A673 (cell line): ENCODE results near the gene GPC6. TPM values are rescaled to one million over a fixed set of nuclear protein-coding genes. Genes with fewer than 3 reads are reported as not detected.

Experiments used
- BruUV-seq: library from RNA; stranded (reverse); fragments of 400-500 nt; replicated peaks from 2 replicates; lab custom pipeline; 2021; lab: Mats Ljungman, UMichigan
- CTCF ChIA-PET: fragments of 300-600 bp; sonication (Branson Sonifier 250); formaldehyde crosslinking; loops from one replicate; lab custom pipeline; 2022; ENCODE audit warnings: antibody characterized with exemption; lab: Charles Lee
- POLR2A ChIA-PET: fragments of 300-600 bp; sonication (Branson Sonifier 250); formaldehyde crosslinking; loops from one replicate; lab custom pipeline; 2022; ENCODE audit warnings: antibody characterized with exemption; ENCODE audit not compliant: low non-redundant PET; lab: Charles Lee
- DNase-seq: peaks from one replicate; pipeline ENCODE4 v3.0.0-alpha.2; 2015; ENCODE audit warnings: low spot score
- H3K27ac ChIP-seq: fragments of 200-600 bp; sonication (generic); 2 replicates; pipeline ENCODE4 v1.5.1; 2016; ENCODE audit warnings: mixed run types, low read depth, mild to moderate bottlenecking, mixed read lengths, antibody characterized with exemption, low read length; ENCODE audit not compliant: poor library complexity, severe bottlenecking
- H3K27me3 ChIP-seq: fragments of 200-600 bp; sonication (generic); replicated peaks from 2 replicates; pipeline ENCODE4 v1.6.1; 2017; ENCODE audit warnings: mixed run types, low read depth, mild to moderate bottlenecking, mixed read lengths, antibody characterized with exemption, low read length; ENCODE audit not compliant: insufficient read depth, poor library complexity
- H3K36me3 ChIP-seq: fragments of 200-600 bp; sonication (generic); 2 replicates; pipeline ENCODE4 v1.6.1; 2016; ENCODE audit warnings: mixed run types, mild to moderate bottlenecking, mixed read lengths, antibody characterized with exemption, low read length; ENCODE audit not compliant: insufficient read depth, poor library complexity, severe bottlenecking
- H3K4me1 ChIP-seq: fragments of 200-600 bp; sonication (generic); 2 replicates; pipeline ENCODE4 v1.6.1; 2017; ENCODE audit warnings: mixed run types, mild to moderate bottlenecking, mixed read lengths, antibody characterized with exemption, low read length; ENCODE audit not compliant: insufficient read depth, poor library complexity, severe bottlenecking
- H3K4me3 ChIP-seq: fragments of 200-600 bp; sonication (generic); 2 replicates; pipeline ENCODE4 v1.5.1; 2016; ENCODE audit warnings: low read depth, mixed run types, mild to moderate bottlenecking, mixed read lengths, low read length; ENCODE audit not compliant: poor library complexity, severe bottlenecking
- H3K9me3 ChIP-seq: fragments of 200-600 bp; sonication (generic); 2 replicates; pipeline ENCODE4 v1.6.1; 2016; ENCODE audit warnings: mixed run types, low read depth, mild to moderate bottlenecking, mixed read lengths, antibody characterized with exemption, low read length; ENCODE audit not compliant: poor library complexity, severe bottlenecking
- CTCF ChIP-seq: fragments of 300-800, 200-600 bp; sonication (generic); conservative IDR thresholded peaks from 2 replicates; pipeline ENCODE4 v1.5.1; 2017; ENCODE audit warnings: low read depth, mild to moderate bottlenecking, antibody characterized with exemption, low read length, moderate library complexity, mixed read lengths
- EZH2 ChIP-seq: fragments of 200-600 bp; sonication (generic); IDR thresholded peaks from 2 replicates; pipeline ENCODE4 v1.6.1; 2017; ENCODE audit warnings: borderline replicate concordance, low read depth, mild to moderate bottlenecking, mixed read lengths, antibody characterized with exemption, low read length; ENCODE audit not compliant: poor library complexity, severe bottlenecking
- intact Hi-C: fragments of 100-400 bp; cut with micrococcal nuclease; formaldehyde crosslinking; loops from one replicate; pipeline ENCODE4 v1.10.0; 2022; ENCODE audit not compliant: unreplicated experiment
- total RNA-seq: library from RNA; stranded (reverse); gene quantifications from 2 replicates; pipeline ENCODE4 v1.2.3, GENCODE V29; 2021

Gene GPC6
- total RNA-seq, 1 experiment from 2014 or later: 23.3 TPM

GRCh38 chr13:94020833-94021232 is 794.2 kb downstream of the GPC6 start:
- Histone ChIP-seq H3K4me3 (no peak overlapping the region), H3K9me3 (peaks cover 4% of the 10 kb centered on the region), H3K27ac (no peak overlapping the region), H3K4me1 (peaks cover 6% of the 10 kb centered on the region), H3K27me3 (no peaks in the 10 kb centered on the region), H3K36me3 (no peaks in the 10 kb centered on the region)
- ChIA-PET POLR2A (no interaction called here), CTCF (no interaction called here)
- TF ChIP-seq EZH2 (no peak), CTCF (no peak)
- BruUV-seq: no TSS peak
- intact Hi-C loops: no loop called here
- peak; percentile 54 for DNase-seq

GRCh38 chr13:94028234-94028633 is 801.6 kb downstream of the GPC6 start:
- POLR2A ChIA-PET: interaction anchor here (0.6 kb wide), 1 partner anchor 338 kb away, joined by 3 read pairs; no protein-coding TSS in a partner anchor
- Histone ChIP-seq H3K27ac (peak overlapping the region; percentile 29), H3K27me3 (no peaks in the 10 kb centered on the region), H3K36me3 (no peaks in the 10 kb centered on the region), H3K9me3 (peaks cover 4% of the 10 kb centered on the region), H3K4me3 (no peak overlapping the region), H3K4me1 (peaks cover 46% of the 10 kb centered on the region)
- CTCF ChIA-PET: no interaction called here
- intact Hi-C loops: no loop called here
- no peak for DNase-seq
- no peak for TF ChIP-seq CTCF
- no peak for TF ChIP-seq EZH2
- BruUV-seq: no TSS peak

- intact Hi-C loops: no loop called here
- CTCF ChIA-PET: no interaction called here
- Histone ChIP-seq H3K27ac (peak overlapping the region; percentile 29), H3K9me3 (peaks cover under 1% of the 10 kb centered on the region), H3K27me3 (no peaks in the 10 kb centered on the region), H3K4me3 (no peak overlapping the region), H3K4me1 (peaks cover 50% of the 10 kb centered on the region), H3K36me3 (no peaks in the 10 kb centered on the region)
- BruUV-seq: no TSS peak
- POLR2A ChIA-PET: no interaction called here
- DNase-seq: no peak
- TF ChIP-seq EZH2 (no peak), CTCF (no peak)
These were observed 802.0 kb downstream of the GPC6 start for GRCh38 chr13:94028650-94029049.
